NCI-H82 (cell line): ENCODE results near the gene SMARCC1.
"Not testable (repeated sequence)": the region's sequence is repeated elsewhere in the genome, so short reads cannot be mapped to it uniquely, and the experiment has no call there.

Experiments
- DNase-seq: peaks from one replicate; lab custom pipeline; 2025; lab: John Stamatoyannopoulos, UW

Gene SMARCC1

DNA sequence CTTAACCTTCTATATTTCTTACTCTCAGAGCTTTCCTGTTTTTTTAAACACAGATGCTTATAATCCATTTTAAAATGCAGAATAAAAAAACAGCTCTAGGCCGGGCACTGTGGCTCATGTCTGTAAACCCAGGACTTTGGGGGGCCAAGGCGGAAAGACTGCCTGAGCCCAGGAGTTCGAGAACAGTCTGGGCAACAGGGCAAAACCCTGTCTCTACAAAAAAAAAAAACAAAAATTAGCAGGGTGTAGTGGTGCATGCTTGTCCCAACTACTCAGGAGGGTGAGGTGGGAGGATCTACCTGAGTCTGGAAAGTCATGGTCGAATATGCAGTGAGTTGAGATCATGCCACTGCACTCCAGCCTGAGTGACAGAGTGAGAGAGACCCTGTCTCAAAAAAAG, 15.5 kb downstream of the SMARCC1 start:
- no peak for DNase-seq

DNA sequence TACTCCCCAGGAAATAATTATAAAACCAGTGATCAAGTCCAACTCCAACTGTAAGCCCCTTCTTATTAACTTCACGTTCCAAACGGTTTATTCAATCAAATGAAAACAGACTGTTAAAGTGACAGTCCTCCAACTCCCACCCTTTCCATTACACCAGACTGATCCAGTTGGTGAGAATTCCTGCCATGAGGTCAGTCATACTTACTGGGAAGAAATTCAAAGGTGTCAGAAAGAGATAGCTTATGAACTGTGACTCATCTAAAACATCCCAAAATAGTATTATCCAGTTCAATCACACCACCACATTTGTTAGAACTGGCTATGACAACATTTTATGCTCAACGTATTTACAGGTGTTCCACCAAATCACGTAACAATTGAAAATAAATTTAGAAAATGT, 19.5 kb downstream of the SMARCC1 start:
- DNase-seq: no peak

DNA sequence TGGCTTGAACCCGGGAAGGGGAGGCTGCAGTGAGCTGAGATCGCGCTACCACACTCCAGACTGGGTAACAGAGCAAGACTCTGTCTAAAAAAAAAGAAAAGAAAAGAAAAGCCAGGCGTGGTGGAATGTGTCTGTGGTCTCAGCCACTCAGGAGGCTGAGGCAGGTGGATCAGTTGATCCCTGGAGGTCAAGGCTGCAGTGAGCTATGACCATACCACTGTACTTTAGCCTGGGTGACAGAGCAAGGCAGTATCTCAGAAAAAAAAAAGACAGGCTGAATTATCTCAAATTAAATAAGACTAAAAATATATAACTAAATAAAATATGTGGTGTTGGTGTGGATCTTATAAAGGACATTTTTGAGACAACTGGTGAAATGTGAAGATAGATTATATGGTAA, 20.6 kb downstream of the SMARCC1 start:
- DNase-seq: no peak

DNA sequence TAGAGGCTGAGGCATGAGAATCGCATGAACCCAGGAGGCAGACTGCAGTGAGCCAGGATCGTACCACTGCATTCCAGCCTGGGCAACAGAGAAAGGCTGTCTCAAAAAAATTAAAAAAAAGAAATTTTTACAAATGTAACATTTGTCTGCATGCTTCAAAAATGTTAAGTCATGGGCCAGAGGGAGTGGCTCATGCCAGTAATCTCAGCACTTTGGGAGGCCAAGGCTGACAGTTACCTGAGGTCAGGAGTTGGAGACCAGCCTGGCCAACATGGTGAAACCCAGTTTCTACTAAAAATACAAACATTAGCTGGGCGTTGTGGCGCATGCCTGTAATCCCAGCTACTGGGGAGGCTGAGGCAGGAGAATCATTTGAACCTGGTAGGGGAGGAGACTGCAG, 21.5 kb downstream of the SMARCC1 start:
- DNase-seq: not testable (repeated sequence)

DNA sequence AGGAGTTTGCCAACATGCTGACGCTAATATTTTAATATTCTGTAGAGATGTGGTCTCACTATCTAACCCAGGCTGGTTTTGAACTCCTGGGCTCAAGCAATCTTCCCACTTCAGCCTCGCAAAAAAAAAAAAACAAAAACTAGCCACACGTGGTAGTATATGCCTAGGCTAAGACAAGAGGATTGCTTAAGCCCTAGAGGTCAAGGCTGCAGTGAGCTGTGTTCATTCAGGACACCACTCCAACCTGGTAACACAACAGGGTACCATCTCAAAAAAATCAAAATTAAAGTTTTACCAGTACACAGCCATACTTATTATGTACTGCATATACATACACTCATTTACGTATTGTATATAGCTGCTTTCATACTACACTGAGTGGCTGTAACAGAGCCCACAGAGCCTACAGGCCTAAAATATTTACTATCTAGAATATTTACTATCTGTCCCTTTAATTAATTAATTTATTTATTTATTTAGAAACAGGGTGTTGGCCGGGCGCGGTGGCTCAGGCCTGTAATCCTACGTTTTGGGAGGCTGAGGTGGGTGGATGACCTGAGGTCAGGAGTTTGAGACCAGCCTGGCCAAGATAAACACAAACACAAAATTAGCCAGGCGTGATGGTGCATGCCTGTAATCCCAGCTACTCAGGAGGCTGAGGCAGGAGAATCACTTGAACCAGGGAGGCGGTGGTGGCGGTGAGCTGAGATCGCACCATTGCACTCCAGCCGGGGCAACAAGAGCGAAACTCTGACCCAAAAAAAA, 23.2 kb downstream of the SMARCC1 start:
- no peak for DNase-seq

DNA sequence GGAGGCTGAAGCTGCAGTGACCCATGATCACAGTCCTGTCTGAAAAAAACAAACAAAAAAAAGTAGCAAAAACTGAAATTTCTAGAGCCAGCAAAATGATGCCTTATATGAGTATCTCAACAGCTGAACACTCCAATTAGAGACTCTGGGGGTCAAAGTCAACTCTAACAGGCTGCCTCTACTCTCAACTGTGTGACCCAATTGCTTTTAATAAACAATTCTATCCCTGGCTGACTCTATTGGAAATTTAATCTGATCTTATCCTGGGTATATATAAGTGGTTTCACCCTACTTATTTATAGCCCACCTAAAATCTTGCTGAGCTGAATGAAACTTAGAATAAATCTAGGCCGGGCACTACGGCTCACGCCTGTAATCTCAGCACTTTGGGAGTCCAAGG, 29.0 kb downstream of the SMARCC1 start:
- DNase-seq: no peak

DNA sequence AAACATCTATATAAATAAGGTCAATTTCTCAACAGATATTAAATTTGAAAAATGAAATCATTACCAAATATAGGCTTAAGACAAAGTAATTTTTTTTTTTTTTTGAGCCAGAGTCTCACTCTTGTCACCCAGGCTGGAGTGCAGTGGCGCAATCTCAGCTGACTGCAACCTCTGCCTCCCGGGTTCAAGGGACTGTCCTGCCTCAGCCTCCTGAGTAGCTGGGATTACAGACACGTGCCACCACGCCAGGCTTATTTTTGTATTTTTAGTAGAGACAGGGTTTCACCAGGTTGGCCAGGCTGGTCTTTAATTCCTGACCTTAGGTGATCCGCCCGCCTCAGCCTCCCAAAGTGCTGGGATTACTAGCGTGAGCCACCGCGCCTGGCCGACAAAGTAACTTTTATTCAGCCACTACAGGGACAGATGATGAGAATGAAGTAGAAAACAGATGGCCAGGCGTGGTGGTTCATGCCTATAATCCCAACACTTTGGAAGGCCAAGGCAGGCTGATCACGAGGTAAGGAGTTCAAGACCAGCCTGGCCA, 30.8 kb downstream of the SMARCC1 start:
- DNase-seq: peak; percentile 33

DNA sequence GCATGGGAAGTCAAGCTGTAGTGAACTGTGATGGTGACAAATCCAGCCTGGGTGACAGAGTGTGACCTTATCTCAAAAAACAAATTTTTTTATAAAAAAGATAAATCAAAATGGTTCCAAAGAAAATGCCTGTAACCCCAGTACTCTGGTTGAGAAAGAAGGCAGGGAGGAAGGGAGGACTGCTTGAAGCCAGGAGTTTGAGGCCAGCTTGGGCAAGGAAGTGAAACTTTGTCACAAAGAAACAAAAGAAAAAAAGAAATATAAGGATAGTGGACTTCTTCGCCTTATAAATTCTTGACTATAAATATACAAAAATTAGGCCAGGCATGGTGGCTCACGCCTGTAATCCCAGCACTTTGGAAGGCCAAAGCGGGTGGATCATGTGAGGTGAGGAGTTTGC, 34.1 kb downstream of the SMARCC1 start:
- no peak for DNase-seq

DNA sequence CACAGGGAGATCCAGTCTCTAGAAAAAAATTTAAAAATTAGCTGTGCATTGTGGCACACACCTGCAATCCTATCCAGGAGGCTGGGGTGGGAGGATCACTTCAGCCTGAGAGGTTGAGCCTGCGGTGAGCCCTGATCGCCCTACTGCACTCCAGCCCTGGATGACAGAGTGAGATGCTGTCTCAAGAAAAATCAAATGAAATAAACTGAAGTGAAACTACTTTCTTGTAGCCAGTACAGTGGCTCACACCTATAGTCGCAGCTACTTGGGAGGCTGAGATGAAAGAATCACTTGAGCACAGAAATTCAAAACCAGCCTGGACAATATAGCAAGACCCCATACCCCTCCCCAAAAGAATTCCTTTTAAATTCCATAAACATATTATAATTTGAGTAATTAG, 35.4 kb downstream of the SMARCC1 start:
- no peak for DNase-seq

DNA sequence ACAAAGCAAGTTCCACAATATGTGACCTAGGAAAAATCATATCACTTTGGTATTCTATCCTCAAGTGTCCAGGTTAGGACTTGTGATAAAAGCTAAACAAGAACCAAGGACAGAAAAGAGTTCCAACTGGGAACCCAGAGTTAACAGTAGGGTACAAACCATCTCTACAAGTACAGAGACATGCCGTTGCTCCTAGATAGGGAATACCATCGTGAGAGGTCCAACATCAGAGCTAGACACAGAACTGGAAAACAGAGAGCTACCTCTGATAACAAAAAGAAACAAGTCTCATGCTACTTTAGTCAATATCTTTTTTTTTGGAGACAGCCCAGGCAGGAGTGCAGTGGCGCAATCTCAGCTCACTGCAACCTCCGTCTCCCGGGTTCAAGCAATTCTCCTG, 37.8 kb downstream of the SMARCC1 start:
- no peak for DNase-seq

DNA sequence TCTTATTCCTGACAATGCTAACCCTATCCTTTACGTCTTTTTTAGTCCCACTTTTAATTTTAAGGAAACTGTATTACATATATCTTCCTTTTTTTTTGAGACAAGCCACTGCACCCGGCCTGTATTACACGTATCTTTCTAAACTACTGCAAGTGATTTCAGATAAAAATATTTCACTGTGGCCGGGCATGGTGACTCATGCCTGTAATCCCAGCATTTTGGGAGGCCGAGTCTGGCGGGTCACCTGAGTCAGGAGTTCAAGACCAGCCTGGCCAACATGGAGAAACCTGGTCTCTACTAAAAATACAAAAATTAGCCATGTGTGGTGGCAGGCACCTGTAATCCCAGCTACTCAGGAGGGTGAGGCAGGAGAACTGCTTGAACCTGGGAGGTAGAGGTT, 38.3 kb downstream of the SMARCC1 start:
- not testable (repeated sequence) for DNase-seq

DNA sequence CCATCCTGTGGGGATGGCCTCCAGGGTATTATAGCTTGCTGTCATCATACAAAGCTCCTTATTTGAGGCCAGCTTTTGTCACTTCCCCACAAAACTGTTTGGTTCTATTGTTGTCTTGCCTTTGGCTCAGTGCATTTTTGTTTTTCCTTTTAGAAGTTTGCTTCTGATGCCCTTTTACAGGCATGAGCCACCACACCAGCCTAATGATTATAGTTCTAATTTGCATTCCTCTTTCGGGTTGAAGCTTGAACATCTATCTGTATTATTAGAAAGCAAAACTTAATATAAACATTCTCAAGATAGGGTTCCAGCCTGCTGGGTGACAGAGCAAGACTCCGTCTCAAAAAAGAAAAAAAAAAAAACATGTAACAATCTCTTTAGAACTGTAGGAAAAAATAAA, 39.8 kb downstream of the SMARCC1 start:
- DNase-seq: no peak

DNA sequence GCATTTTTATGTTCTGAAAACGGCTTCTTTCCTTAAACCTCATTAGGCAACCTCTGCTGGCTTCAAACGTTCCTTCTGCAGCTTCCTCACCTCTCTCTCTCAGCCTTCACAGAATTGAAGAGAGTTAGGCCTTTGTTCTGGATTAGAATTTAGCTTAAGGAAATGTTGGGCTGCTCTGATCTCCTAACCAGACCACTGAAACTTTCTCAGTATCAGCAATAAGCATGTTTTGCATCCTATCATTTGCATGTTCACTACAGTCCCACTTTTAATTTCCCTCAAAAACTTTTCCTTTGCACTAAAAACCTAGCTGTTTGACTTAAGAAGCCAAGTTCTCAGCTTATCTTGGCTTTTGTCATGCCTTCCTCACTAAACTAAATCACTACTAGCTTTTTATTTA, 49.5 kb downstream of the SMARCC1 start:
- DNase-seq: no peak

DNA sequence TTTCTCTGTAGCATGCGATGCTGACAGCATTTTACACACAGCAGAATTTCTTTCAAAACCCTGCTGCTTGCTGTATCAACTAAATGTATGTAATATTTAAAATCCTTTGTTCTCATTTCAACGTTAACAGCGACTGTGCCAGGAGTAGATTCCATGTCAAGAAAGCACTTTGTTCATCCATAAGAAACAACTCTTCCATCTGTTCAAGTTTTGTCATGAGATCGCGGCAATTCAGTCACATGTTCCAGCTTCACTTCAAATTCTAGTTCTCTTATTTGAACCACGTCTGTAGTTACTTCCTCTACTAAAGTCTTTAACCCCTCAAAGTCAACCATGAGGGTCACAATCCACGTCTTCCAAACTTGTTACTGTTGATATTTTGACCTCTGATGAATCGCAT, 50.6 kb downstream of the SMARCC1 start:
- no peak for DNase-seq

DNA sequence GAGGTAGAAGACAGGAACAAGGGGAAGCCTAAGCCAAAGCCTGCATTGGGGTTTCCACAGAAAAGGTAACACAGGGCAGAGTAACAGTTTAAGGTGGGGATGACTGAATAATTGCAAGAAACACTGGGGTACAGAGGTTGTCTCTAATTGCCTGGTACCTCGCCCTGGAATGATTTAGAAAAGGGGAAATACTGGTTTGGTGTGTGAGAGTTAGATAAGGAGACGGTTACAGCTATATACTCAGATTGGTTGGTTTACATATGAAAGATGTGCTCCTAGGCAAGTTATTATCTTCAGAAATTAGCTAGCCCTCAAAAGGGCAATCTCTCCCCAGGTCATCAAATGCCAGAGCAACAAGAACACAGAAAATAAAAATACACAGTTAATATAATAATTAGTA, 58.8 kb downstream of the SMARCC1 start:
- DNase-seq: no peak

DNA sequence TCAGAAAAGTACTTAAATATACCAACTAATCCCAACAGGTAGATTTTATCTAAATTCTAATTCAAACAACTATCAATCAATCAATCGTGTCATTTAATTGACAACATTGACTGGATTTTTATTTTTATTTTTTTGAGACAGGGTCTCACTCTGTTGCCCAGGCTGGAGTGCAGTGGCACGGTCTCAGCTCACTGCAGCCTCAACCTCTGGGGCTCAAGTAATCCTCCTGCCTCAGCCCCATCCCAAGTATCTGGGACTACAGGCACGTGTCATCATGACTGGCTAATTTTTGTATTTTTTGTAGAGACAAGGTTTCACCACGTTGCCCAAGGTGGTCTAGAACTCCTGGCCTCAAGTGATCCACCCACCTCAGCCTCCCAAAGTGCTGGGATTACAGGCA, 64.2 kb downstream of the SMARCC1 start:
- DNase-seq: not testable (repeated sequence)

DNA sequence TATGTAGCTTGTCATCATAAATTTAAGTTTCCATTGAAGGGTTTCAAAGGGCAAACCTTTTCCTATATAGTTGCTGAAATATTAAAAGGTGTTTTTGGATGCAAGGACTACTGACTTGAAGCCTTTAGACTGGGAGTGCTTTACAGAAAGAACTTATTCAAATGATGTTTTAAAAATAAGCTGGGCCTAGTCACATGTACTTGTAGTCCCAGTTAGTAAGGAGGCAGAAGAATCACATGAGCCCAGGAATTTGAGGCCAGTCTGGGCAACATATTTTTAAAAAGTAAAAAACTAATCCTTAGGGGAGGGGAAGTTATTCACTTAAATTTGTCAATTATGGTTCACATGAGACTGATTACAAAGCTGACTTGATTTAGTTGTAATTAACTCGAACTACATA, 65.0 kb downstream of the SMARCC1 start:
- no peak for DNase-seq

DNA sequence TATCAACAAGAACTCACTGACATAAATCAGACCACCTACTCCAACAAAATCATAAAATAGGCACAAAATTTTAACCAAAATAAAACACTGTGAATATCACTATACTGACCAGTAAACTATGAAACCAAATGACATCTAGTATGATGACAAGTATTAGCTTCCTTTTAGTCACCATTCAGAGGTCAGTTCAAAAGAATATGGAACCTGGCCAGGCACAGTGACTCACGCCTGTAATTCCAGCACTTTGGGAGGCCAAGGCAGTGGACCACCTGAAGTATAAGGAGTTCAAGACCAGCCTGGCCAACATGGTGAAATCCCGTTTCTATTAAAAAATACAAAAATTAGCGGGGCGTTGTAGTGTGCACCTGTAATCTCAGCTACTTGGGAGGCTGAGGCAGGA, 65.8 kb downstream of the SMARCC1 start:
- DNase-seq: no peak

DNA sequence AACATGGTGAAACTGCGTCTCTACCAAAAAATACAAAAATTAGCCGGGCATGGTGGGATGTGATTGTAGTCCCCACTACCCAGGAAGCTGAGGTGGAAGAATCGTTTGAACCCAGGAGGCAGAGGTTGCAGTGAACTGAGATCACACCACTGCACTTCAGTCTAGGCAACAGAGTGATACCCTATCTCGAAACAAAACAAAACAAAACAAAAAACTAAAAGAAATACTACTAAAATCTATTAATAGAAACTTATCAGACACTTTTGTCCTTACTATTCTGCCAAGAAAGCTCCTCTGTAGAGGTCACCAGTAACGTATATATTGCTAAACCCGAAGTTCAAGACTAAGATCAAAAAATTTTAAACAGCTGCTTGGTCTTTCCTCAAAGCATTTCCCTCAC, 67.1 kb downstream of the SMARCC1 start:
- no peak for DNase-seq

DNA sequence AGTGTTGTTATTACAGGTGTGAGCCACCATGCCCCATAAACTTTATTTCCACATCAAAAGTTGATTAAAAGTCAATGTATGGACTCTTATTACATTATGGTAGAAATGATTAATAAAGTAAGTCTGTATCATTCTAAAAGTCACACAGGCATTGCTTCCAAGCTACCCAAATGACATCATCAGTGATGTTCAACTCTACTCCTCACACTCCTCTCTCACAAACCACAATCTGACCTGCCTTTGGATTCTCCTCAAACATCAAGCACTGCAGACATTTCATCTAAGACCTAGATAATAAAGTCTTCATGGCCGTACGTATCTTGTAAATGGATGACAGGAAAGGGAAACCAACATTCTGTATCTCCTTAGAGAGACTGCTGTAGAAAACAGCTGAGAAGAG, 68.0 kb downstream of the SMARCC1 start:
- DNase-seq: no peak

DNA sequence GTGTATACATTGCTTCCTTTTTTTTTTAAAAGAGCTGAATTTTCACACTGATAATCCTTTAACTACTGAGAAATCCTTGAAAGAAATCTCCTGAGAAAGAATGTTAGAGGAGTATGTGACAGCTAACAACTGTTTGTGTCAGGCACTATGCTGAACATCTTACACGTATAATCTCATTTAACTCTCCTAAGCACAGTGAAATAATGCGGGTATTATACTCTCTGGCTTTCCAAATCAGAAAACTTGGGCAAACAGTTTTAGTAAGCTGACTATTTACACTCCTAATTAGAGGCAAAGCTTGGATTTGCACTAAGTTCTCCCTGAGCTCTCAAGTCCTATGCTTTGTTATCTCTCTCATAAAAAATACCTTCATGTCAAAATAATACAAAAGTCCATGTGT, 69.3 kb downstream of the SMARCC1 start:
- peak; percentile 3 for DNase-seq

DNA sequence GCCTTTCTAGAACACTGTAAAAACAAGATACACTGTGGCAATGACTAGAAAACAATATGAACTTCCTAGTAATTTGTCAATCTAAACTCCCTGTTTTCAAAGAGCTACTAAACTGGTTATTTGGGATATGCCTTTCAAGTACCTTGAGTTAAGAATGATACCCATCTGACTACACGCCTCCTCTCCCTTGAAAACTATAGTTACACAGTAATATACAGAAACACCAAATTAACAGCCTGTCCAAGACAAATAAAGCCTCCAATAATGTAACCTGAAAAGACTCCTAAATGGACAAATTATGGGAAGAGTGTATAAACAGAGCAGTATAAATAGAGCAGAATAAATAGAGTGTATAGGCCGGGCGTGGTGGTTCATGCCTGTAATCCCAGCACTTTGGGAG, 70.1 kb downstream of the SMARCC1 start:
- DNase-seq: no peak

DNA sequence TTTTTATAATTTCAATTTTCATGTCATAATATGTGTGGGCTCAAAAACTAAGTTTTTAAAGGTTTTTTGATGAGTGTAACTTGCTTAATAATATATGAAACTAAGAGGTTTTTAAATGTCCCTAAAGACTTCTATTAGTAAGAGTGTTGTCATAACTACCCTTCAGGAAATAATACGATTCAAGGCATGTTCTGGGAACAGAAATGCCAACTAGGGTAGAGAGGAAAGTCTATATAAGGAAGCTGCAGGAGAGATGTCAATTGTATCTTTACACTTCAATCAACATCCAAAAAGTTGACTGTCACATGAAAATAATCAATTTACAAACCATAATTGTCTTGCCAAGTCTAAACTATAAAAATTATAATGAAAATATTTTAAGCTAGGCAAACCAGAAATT, 76.3 kb downstream of the SMARCC1 start:
- DNase-seq: no peak

DNA sequence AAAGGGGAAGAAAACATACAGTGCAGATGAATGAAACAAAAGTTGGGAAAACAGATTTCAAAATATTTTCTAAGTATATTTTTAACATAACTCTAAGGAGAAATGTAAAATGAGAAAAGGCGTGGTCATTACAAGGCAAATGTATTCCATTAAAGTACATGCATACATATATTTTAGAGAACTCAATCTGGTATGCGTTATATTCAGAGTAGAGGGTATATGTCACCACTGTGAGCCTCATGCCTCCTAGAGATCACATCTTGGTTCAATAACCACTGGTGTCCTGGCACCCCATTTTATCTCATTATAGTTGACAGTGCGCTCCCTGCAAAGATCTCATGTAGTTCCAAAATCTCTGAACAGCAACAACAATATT, 77.5 kb downstream of the SMARCC1 start:
- no peak for DNase-seq
